Peyer's patch (tissue), 4 donors: ENCODE results near the gene SH2D3A. TPM values are rescaled to one million over a fixed set of nuclear protein-coding genes. Genes with fewer than 3 reads are reported as not detected.
A peak's percentile ranks its signal among the peaks of the same experiment; 100 is the strongest.

Source experiments
- DNase-seq, 3 donors: peaks; one replicate each; pipeline ENCODE4 v3.0.0-alpha.2; 2017 to 2019
- H3K27ac ChIP-seq, 4 donors: fragments of 200-600 bp; sonication (generic); one replicate each; pipeline ENCODE4 v1.5.1; 2016 to 2019
- H3K27me3 ChIP-seq, 2 donors: fragments of 200-600 bp; sonication (generic); one replicate each; pipeline ENCODE4 v1.5.1; 2019
- H3K36me3 ChIP-seq, 3 donors: fragments of 200-600 bp; sonication (generic); one replicate each; pipeline ENCODE4 v1.5.1; 2016 to 2019
- H3K4me1 ChIP-seq, 4 donors: fragments of 200-600 bp; sonication (generic); one replicate each; pipeline ENCODE4 v1.5.1; 2016 to 2019
- H3K4me3 ChIP-seq, 4 donors: fragments of 200-600 bp; sonication (generic); 1 replicate in 3 of 4; 2 replicates in 1 of 4; pipeline ENCODE4 v1.5.1; 2016 to 2019; ENCODE audit warnings: mild to moderate bottlenecking in 1 of 4
- H3K9me3 ChIP-seq, 4 donors: fragments of 200-600 bp; sonication (generic); one replicate each; pipeline ENCODE4 v1.5.1; 2016 to 2019; ENCODE audit warnings: mild to moderate bottlenecking in 1 of 4
- CTCF ChIP-seq, 6 experiments: fragments of 450-650 bp in 4 of 6; fragments of 200-600 bp in 2 of 6; sonication (generic) in 1 of 6; IDR thresholded peaks; one replicate each; pipeline ENCODE4 v1.5.1; 2017 to 2019; ENCODE audit warnings: antibody characterized with exemption in 6 of 6, mild to moderate bottlenecking in 3 of 6, moderate library complexity in 1 of 6
- POLR2A ChIP-seq, 2 donors: fragments of 450-650 bp; IDR thresholded peaks; one replicate each; pipeline ENCODE4 v1.5.1; 2017; ENCODE audit warnings: antibody characterized with exemption in 2 of 2, mild to moderate bottlenecking in 2 of 2, moderate library complexity in 2 of 2
- total RNA-seq, 4 donors: library from RNA; depleted of rRNA; stranded (reverse); fragments of >200 nt; gene quantifications; one replicate each; pipeline ENCODE4 v1.1.0, GENCODE V29; 2016

Gene SH2D3A
- total RNA-seq, 4 donors from 2014 or later = 43.7 to 127 (median 91.9) TPM

GRCh38 chr19:6736169-6736916 is 30.9 kb downstream of the SH2D3A start:
- Histone ChIP-seq H3K27me3 (no peaks in the 10 kb centered on the region), H3K4me1 (peaks cover 0 to 34% (median 24%) of the 10 kb centered on the region in 4 donors), H3K4me3 (peak overlapping the region; percentile 67 to 93 (median 86)), H3K27ac (peak overlapping the region; percentile 93 to 97 (median 96)), H3K36me3 (peaks cover 0 to 28% (median 0%) of the 10 kb centered on the region in 3 donors), H3K9me3 (no peaks in the 10 kb centered on the region)
- DNase-seq = peak; percentile 70 to 91 (median 83)
- TF ChIP-seq POLR2A (IDR thresholded peaks at IDR 0.05) = peak in 1 of 2 donors; percentile 48
- TF ChIP-seq CTCF (IDR thresholded peaks at IDR 0.05) = peak; percentile 54 to 78 (median 62)

GRCh38 chr19:6735181-6735911 is 31.9 kb downstream of the SH2D3A start:
- H3K9me3 ChIP-seq = no peaks in the 10 kb centered on the region

GRCh38 chr19:6734096-6734696 is 33.0 kb downstream of the SH2D3A start:
- DNase-seq = no peak

More at GRCh38 chr19:6735181-6735911, 31.9 kb downstream of the SH2D3A start:
- Histone ChIP-seq H3K27ac (peak overlapping the region in 3 of 4 donors; percentile 93 to 97 (median 96)), H3K4me1 (peaks cover 0 to 32% (median 21%) of the 10 kb centered on the region in 4 donors), H3K4me3 (no peak overlapping the region), H3K27me3 (no peaks in the 10 kb centered on the region), H3K36me3 (peaks cover 0 to 33% (median 0%) of the 10 kb centered on the region in 3 donors)
- TF ChIP-seq CTCF (IDR thresholded peaks at IDR 0.05) (no peak), POLR2A (IDR thresholded peaks at IDR 0.05) (no peak)
- no peak for DNase-seq

GRCh38 chr19:6733338-6734095 is 33.7 kb downstream of the SH2D3A start:
- Histone ChIP-seq H3K27me3 (no peaks in the 10 kb centered on the region), H3K36me3 (peaks cover 0 to 33% (median 0%) of the 10 kb centered on the region in 3 donors), H3K4me1 (peaks cover 0 to 28% (median 14%) of the 10 kb centered on the region in 4 donors), H3K27ac (no peak overlapping the region), H3K4me3 (no peak overlapping the region), H3K9me3 (no peaks in the 10 kb centered on the region)
- peak in 3 of 6 experiments; percentile 7 to 11 (median 7) for TF ChIP-seq CTCF (IDR thresholded peaks at IDR 0.05)
- TF ChIP-seq POLR2A (IDR thresholded peaks at IDR 0.05) = no peak
- DNase-seq = no peak

More at GRCh38 chr19:6734096-6734696, 33.0 kb downstream of the SH2D3A start:
- Histone ChIP-seq H3K4me1 (peaks cover 0 to 35% (median 19%) of the 10 kb centered on the region in 4 donors), H3K36me3 (peaks cover 0 to 33% (median 0%) of the 10 kb centered on the region in 3 donors), H3K27me3 (no peaks in the 10 kb centered on the region), H3K4me3 (no peak overlapping the region), H3K27ac (no peak overlapping the region), H3K9me3 (no peaks in the 10 kb centered on the region)
- TF ChIP-seq POLR2A (IDR thresholded peaks at IDR 0.05) (no peak), CTCF (IDR thresholded peaks at IDR 0.05) (no peak)
